GM15510 (cell line): Measurements from ENCODE around the gene MGA.

Experiments
- POLR2A ChIP-seq: IDR thresholded peaks from 3 replicates; pipeline ENCODE4 v1.6.1; 2011; ENCODE audit warnings: borderline replicate concordance; ENCODE audit not compliant: insufficient read length; ENCODE audit errors: extremely low read depth

The MGA gene

GRCh38 chr15:41730543-41730942 lies 70.3 kb downstream of the MGA start:
- TF ChIP-seq POLR2A, result no peak

DNA sequence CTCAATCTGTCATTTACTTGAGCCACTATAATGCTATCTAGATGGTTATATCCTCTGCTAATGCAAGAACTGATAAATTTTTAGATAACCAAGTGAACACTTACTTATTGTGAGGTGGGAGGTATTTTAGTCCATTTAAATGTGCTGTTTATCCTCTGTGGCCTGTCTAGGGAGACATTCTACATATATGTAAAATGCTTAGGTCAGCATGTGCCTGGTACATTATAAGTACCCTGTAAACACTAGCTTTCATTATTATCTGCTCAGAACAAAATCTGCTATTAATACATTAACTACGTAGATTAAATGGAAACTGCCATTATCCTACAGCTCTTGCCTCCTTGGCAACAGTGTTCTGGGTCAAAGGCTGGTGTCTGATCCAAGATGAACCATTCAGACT lies 72.3 kb downstream of the MGA start:
- no peak for TF ChIP-seq POLR2A

DNA sequence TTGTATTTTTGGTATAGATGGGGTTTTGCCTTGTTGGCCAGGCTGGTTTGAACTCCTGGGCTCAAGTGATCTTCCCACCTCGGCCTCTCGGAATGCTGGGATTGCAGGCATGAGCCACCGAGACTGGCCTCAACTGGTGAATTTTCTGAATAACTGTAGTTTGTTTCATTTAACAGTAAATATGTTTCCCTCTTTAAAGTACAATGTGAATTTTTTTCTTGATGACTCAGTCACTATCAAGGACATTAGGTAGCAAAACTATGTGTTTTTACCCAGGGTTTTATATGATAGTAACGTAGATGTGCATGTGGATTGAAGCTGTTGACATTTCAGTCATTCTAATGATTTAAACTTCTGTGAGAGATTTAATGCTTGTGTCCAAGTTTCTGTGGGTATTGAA lies 73.9 kb downstream of the MGA start:
- TF ChIP-seq POLR2A, result no peak

DNA sequence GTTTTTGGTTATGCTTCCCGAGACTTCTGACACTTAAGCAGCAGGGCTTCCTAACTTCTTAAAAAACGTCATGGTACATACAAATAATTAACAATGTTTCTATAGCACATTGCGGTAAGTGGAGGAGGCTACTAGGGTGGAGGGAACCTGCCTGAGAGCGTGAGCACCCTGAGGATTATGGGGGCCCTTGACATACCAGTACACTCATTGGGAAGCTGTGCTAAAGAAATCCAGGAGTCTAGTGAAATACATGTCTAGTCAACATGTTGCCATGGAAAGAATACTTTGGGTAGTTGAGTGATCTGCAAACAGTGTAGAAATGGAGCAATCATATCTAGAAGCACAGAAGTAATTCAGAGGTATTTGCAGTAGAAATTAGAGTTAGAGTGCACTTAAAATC lies 74.8 kb downstream of the MGA start:
- TF ChIP-seq POLR2A, result no peak

GRCh38 chr15:41746802-41747201 lies 86.6 kb downstream of the MGA start:
- no peak for TF ChIP-seq POLR2A

DNA sequence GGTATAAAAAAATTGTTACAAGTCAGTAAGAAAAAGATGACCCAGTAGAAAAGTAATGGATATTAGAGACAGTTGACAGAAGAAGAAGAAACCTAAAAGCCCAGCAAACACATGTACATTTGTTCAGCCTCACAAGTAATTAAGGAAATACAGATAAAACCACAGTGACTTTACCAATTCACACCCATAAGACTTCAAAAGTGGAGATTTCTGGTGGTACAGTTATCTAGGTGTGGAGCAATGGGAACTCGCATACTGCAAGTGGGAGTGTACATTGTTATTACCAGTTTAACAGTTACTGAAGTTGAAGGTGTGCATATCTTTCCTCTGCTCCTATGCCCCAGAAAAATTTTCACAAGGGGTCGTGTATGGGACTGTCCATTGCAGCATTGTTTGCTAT lies 96.0 kb downstream of the MGA start:
- TF ChIP-seq POLR2A, result no peak

- TF ChIP-seq POLR2A, result no peak
These were observed 112.6 kb downstream of the MGA start for GRCh38 chr15:41772720-41773331.

- TF ChIP-seq POLR2A, result no peak
These were observed 113.1 kb downstream of the MGA start for GRCh38 chr15:41773332-41773728.

DNA sequence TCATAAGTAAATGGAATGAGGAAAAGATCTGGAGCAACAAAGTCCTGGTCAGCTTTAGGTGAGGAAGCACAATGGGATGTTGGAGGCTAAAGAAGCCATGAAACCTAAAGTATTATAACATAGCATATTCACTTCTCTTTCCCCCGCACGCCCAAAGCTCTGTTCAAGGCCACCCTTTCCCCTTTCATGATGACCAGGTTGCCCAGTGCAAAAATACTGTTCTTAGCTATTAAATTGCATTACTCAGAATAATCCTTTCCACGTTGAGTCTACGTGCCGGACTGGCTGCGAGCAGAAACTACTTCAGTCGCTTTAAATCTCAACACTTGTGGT lies 113.5 kb downstream of the MGA start:
- no peak for TF ChIP-seq POLR2A

GRCh38 chr15:41774062-41774881 lies 114.1 kb downstream of the MGA start, which contains the start of gene MAPKBP1:
Gene MAPKBP1, plus strand, starts transcription at chr15:41774484. Its CDS starts 792 bp downstream, at chr15:41775276.
- peak; percentile 54 for TF ChIP-seq POLR2A

- TF ChIP-seq POLR2A, result no peak
These were observed 114.7 kb downstream of the MGA start for GRCh38 chr15:41774882-41775417.

- TF ChIP-seq POLR2A, result no peak
These were observed 115.4 kb downstream of the MGA start for GRCh38 chr15:41775651-41776050.

- TF ChIP-seq POLR2A, result no peak
These were observed 117.3 kb downstream of the MGA start for GRCh38 chr15:41777421-41777973.

- TF ChIP-seq POLR2A, result no peak
These were observed 118.3 kb downstream of the MGA start for GRCh38 chr15:41778521-41778920.

GRCh38 chr15:41779662-41780157 lies 119.5 kb downstream of the MGA start:
- TF ChIP-seq POLR2A, result no peak
